SH-SY5Y (cell line): ENCODE results near the gene MRM3.

ENCODE experiments used
- GATA2 ChIP-seq: IDR thresholded peaks from 2 replicates; pipeline ENCODE4 v1.6.1; 2011; ENCODE audit warnings: mild to moderate bottlenecking, low read depth, low read length
- GATA3 ChIP-seq: IDR thresholded peaks from 2 replicates; pipeline ENCODE4 v1.6.1; 2011; ENCODE audit warnings: low read depth, mild to moderate bottlenecking, low read length, moderate library complexity

DNA sequence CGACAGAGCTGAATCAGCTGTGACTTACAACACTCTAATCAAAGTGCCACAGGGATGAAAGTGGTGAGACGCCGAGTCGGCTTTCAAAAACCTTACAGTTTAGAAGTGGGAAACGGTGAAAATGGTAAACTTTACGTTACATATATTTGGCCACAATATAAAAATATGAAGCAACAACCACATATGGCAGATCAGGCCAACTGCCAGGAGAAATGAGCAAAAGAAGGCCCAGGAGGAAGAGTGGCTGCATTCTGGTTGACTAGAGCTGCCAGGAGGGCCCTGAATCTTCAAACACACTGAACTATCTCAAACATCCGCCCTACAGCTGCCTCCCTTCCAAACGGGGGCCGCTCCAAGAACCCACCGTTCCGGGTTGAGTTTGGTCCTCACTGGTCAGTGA, 56.3 kb downstream of the MRM3 start:
- no peak for TF ChIP-seq GATA2
- no peak for TF ChIP-seq GATA3
